HG03521 (cell line): ENCODE measurements around the gene KRT76.

Source experiments
- ATAC-seq: cut with Tn5 transposase; IDR thresholded peaks from one replicate; pipeline ENCODE4 v1.9.1; 2021; ENCODE audit warnings: mild to moderate bottlenecking, moderate library complexity; ENCODE audit not compliant: unreplicated experiment

Gene KRT76

DNA sequence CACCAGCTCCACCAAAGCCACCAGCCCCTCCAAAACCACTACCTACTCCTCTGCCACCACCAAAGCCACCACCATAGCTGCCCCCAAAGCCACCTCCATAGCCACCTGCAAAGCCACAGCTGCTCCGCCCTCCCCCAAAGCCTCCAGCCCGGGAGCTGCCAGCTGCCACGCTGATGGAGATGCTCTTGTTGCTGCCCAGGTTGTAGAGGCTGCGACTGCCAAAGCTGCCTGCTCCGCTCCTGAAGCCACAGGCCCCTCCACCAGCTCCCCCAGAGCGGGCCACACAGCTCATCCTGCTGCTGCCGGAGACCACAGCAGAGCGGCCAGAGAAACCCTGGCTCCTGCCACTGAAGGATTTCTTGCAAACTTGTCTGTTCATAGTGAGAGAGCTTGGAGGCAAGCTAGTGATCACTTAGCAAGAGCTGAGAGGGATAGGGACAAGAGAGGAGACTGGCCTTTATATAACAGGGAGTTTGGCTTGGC lies at the start of gene KRT76:
TSS of gene KRT76 (minus strand) at position 433 of the 483 bp plus-strand sequence. CDS start at position 379, 54 bp downstream.
- ATAC-seq = no peak

DNA sequence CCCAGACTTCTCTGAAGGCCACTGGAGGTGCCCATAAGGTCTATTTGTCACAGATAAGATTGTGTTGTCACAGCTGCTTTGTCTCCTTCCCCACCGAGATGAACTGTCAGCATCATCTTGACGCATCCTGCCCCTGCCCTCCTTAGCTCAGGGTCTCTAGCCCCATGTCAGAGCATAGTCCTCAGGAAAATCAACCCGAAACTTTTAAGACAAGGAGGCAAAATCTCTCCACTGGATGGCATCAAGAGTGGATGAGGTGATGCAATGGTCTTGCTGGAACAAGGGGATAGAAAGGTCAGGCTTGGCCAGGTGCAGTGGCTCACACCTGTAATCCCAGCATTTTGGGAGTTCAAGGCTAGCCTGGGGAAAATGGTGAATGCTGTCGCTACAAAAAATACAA lies 48.8 kb upstream of the KRT76 start:
- ATAC-seq = no peak

DNA sequence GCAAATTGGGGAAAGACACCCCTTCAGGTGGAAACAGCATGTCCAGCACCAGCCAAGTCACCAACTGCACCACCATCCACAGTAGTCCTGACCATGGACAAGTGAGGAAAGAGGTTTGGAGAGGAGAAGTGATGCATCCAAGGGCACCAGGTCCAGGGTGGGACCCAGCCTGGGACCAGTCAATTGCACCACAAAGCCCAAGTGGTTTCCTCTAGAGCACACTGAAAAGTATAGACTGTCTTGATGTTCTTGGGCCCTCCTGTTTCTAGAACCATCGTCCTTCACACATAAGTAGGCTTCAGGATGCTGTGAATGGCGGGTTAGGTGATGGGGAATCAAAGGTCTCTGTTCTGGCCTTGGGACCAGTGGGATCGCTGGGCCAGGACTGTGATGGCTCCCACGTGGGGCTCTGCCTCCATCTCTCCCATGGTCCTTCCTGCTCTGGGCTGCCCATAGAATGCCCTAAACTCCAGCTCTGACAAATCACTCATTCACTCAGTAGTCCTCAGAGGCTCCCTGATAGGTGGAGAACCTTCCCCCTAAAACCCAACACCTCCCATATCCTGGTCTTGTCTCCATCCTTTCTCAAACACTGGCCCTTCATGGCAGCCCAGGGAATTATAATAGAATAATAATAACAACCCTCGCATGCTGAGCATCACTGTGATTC lies 47.7 kb upstream of the KRT76 start:
- ATAC-seq = no peak

DNA sequence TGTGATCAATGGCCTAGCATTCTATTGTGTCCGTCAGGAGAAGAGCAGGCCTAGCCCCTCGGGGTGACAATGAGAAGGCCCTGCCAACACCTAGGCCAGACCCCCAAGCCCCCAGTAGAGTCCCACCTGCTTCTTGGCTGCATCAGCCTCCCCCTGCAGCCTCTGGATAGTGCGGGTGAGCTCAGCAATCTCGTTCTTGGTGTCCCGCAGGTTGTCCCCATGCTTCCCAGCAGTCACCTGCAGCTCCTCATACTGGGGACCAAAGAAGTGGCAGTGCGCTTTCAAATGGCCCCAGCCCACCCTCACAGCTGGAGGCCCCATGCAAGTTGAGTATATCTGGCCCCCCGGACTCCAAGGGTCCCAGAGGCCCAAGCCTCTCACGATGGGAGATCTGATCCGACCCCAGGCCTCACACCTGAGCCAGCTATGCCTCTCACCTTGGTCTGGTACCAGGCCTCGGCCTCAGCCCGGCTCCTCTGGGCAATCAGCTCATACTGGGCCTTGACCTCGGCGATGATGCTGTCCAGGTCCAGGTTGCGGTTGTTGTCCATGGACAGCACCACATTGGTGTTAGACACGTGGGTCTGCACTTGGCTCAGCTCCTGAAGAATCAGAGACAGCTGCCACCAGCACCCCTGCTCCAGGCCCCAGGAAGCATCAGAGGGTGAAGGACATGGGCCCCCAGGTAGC lies 46.8 kb upstream of the KRT76 start:
- no peak for ATAC-seq

DNA sequence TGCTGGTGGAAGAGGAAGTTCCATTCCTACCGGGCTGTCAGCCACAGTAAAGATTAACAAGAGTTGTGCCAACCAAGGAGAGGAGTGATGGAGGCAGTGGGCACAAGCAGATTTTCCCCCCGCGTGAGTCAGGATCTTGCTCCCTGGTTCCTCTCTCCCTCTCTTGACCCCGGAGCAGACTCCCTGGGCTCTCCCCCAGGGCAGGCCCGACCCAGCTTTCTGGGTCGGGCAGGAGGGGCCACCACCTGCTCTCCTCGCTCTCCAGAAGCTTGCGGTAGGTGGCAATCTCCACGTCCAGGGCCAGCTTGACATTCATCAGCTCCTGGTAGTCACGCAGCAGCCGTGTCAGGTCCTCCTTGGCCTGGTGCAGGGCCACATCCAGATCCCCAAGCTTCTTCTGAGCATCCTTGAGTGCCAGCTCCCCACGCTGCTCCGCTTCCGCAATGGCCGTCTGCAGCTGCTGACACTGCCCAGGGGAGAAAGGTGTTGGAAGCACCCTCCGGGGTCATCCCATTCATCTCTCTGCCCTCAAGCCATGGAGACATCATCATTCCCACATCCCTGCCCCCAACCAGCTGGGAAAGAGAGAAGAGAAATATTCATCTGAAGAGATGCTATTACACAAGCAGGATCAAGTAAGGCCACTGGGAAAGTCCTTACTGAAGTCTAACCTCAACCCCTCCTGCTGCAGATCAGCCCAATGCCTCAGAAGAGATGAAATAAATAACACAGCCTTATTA lies 45.8 kb upstream of the KRT76 start:
- no peak for ATAC-seq

DNA sequence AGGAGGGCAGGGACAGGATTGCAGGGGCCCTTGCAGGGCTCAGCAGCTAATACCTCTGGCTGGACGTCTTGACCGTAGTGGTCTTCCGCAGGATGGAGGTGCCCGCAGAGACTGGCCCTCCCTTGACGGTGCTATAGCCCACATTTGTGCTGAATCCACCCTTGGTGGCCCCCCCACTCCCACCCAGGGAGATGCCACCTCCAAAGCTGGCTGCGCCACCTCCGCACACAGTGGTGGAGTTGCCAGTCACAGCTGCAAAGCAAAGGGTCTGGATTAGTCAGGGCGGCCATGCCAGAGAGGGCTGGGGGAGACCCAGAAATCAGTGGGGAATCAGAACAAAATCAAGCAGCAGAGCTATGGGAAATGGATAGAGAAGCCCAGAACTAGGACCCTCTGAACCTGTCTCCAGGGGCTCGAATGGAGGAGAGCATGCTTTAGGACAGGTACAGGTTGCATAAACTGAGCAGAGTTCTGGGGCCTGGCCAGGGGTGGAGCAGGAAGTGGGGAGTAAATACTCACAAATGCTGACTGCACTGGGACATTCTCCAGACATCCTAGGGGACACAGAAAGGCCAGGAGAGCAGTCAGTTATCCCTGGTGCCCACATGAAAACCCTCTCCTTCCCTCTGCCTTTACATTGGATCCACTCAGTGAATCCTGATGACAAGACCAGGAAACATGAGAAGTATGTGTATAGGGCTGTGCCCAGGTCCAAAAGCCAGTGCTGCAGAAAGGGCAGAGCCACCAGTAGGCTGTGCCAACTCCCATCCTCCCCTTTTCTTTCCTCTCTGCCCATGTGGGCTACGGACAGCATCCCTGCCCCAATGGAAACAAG lies 44.9 kb upstream of the KRT76 start:
- ATAC-seq = no peak

DNA sequence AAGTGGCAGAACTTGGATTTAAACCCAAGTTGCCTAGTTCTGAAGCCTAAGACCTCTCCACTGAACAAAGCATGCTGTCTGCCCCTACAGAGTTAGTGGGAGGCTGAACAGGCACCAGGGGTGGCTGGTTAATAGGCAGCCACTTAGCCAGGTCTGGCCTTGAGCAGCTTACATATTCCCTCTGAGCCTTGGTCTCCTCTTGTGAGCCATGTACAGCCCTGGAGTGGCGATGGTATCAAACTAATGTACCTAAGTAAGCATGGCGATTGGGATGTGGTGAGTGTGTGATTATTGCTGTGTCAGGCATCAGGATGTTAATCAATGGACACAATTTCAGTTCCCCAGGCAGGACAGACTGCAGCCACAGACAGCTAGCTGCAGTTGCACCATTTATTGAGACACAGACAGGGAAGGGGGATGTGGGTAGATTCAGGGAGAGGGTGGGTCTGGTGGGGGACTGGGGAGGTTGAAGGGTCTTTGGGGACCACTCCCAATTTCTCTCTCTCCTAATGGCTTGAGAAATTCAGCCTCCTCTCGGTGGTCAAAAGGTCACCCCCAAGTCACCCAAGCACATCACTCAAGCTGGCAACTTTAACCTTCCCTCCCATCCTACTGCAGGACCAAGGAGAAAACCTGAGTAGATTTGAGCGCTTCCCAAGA lies 44.1 kb upstream of the KRT76 start:
- no peak for ATAC-seq

DNA sequence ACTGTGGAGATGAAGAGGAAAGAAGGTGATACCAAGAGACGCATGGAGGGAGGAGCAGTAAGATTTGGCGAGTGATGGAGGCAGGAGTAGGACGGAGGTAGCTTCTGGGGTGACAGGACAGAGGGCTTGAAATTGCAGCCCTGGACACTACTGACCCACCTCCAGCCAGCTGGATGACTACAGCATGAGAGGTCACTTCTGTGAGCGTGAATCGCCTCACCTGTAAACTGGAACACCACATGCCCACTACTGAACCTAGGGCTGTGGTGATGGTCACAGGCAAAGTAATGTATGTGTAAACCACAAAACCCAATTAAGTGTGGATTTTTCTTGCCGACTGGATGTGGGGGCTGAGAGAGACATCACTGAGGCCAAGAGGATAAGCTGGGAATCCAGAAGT lies 43.4 kb upstream of the KRT76 start:
- no peak for ATAC-seq

DNA sequence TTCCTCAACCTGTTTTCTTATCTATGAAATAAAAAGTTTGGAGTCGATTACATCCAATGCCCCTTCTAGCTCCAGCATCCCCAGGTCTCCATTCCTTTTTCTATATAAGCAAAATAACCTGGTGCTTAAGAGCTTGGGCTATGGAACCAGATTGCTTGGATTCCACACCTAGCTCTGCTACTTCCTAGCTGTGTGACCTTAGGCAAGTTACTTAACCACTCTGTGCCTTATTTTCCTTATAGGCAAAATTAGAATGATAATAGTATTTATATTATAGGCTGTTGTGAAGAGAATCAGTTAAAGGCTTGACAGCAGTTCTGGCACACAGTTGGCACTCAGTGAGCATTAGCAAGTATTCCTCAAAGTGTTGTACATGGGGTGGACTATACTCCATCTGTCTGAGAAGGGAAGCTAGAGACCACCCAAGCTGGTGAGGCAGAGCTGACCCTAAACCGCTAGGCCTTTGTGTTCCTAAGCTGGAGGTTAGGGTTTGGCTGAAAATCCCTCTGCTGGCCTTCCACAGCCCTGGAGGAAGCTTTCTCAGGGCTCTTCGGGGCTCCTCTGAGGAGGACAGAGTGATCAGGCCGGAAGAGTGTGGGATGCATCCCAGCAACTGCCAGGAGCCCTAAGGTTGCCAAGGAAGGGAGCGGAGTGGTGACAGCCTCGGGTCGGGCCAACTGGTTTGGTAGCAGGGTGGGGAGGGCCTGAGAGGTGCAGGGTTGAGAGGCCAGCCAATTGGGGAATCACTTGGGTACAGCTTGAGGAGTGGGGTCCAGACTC lies 42.8 kb upstream of the KRT76 start:
- ATAC-seq = no peak

DNA sequence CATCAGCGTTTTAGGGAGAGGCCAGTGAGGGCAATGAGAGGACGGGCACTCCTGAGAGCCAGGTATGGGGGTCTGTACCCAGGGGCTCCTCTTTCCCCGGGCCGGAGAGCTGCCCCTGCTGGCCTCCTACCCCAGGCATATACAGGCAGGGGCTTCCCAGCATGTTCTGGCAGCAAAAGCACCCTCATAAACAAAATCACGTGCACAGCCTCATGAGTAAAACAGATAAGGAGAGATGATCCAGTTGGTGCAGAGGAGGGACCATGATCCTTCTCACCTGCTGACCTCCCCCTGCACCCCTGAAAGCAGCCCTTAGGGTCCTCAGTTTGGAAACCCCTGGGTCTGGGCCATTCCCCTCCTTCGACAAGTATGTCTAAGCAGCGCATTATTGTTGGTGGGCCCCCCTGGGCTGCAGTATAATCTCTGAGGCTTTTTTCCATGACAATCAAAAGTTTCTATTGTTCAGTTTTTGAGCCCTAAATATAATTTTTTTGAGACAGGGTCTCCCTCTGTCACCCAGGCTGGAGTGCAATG lies 41.8 kb upstream of the KRT76 start:
- ATAC-seq = no peak

DNA sequence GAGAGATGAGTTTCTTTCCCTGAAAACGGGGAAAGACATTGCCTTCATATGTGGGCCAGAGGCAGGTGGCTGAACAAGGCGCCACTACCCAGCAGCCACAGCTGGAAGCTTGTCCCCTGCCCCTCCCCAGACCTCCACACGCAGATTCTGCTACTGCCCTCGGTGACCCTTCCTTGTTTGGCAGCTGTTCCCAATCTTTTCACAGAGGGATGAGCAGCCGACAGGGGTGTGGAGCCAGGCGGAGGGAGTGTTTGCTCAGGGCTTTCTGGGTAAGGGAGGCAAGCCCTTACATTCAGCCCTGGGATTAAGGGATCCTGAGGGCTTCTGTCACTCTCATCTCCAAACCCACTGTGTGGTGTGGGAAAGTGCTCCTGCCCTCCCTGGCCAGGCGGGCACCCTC lies 41.2 kb upstream of the KRT76 start:
- ATAC-seq = no peak

DNA sequence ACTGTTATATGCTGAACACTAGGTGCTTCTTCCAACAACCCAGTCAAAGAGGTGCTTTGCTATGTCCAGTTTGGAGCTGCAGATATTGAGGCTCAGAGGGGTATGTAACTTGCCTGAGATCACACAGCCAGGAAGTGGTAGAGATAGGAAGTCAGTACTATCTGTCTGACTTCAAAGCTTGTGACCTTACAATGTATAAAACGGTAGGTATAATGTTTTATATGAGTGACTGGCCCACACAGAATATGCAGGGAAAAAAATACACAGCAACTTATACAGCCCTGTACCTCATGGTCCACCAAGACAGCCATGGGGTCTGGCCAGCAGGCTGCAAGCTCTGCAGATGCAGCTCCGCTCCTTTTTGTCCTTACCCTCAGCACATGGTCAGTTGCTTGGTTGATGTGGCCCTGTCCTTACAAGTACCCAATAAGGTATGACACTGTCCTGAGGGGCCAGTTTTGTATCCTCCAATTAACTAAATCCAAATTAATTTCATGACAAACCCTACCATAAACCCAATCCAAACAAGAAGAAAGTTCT lies 40.6 kb upstream of the KRT76 start:
- ATAC-seq = no peak

DNA sequence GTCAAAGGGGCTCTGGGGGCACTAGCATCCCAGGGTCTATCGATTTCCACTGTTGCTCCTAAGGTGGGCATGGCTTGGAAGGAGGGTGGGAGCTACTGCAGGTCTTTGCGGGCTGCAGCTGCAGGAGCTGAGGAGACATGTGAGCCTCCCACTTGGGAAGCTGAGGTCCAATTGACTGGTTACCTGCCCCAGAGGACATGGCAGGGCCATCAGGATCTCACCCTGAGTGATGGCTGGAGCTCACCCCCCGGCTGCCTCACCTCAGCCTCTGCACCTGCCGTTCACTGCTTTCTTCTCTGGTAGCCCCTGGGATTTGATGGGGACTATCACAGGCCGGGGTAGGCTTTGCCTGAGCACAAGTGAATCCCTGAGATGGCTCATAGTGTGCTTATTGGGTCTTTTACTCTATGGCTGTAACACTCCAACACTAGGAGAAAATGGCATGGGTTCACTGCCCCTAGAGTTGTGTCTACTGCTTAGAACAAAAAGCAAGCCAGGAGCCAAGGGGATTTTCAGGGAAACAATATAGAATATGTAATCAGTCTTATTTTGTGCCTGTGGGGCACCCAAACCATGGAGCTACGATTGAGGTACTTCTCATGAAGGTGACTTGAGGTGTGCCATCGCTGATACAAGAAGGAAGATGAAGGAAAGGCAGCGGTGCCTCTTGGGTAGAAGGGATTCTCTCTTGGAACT lies 40.0 kb upstream of the KRT76 start:
- ATAC-seq = no peak

DNA sequence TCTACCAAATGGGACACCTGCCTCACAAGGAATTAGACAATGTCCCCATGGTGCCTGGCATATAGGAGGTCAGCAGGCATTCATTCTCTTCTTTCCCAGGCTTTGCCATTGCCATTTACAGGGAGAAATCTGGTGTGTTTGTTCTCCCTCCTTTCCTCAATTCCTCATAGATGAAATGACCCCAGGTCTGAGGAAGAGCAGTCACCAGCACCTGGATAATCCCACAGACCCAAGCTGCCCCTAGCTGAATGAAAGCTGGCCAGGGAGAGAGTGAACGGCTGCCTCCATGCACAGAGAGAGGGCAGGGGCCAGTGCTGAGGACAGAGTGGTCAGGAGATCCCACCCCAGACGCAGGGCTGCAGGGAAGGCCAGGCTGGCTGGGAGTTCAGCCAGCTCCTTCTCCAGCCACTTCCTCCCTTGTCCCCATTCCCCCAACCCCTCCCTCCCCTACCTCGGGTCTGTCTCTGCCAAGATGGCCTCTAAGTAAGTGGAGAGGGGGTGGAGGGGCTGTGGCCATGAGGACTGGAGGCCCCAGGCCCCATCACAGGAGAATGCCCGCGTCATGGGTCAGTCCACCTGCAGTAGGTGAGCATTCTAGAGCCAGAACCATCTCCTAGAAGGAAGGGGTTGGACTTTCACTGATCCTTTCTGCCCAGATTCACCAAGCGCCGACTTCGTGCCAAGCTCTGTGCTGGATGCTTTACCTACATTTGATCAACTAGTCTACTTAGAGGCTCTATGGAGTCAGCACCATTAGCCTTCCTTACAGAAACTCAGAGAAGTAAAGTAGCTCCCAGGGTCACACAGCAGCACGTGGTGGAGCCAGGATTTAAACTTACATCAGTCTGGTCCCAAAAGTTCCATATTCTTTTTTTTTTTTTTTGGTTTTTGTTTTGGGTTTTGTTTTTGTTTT lies 38.8 kb upstream of the KRT76 start:
- no peak for ATAC-seq

DNA sequence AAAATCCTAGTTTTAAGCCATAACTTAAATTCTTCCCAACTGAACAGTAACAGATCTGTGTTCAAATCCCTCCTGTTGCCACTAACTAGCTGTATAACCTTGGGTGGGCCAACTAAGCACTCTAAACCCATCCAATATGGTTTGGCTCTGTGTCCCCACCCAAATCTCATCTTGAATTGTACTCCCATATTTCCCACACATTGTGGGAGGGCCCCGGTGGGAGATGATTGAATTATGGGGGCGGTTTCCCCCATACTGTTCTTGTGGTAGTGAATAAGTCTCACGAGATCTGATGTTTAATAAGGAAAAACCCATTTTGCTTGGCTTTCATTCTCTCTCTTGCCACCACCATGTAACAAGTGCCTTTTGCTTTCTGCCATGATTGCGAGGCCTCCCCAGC lies 38.0 kb upstream of the KRT76 start:
- ATAC-seq = no peak

DNA sequence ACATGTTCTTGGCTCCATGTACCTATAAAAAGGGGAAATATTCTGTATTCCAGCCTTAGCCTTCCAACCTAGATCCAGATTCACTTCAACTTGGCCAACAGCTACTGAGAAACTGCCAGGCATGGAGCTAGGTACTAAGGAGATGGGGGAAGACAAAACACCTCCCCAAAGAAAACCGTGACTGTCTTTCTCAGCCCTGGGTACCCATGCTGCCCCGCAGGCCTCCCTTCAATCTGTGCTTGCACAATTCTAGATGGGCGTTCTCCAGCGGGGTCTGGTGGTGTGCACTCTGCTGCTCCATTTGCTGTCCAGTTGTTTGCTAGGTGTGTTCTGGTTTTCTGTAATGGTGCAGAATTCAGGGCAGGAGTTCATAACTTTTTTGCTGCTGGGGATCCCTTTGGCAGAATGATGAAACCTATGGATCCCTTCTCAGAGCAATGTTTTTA lies 37.6 kb upstream of the KRT76 start:
- no peak for ATAC-seq

DNA sequence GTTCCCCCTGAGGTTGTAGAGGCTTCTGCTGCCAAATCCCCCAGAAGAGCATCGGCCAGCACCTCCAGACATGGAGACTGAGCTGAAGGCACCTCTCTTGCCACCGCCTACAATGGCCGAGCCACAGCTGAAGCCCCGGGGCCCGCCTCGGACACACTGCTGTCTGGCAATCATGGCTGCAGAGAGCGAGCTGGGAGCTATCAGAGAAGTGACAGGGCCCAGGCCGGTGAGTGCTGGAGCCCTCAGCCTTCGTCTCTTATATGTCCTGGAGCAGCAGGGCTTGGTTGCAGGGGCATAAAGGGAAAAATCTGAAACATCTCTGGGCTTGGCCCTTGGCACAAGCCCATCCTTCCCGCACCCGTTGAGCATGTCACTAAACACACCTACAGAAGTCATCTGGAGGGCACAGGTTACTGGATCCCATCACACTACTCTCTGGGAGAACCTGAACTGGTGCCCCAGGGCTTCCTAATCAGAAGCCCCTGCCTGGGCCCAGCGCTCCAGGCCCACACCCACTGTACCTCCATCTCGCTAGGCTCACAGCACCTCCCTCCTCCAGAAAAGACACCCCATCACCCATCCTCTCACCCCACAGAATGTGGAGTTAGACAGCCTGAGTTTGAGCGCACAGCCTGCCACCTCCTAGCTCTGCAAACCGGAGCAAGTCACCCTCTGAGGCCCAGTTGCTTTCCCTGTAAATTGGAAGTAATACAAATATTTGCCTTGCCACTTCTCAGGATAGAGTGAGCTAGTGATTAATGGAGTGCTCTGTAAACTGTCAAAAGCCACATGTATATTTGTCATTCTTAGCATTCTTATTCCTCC lies 37.0 kb upstream of the KRT76 start, which contains the start of gene KRT4:
TSS of gene KRT4 (minus strand) at position 232 of the 825 bp plus-strand sequence. CDS start at position 174, 58 bp downstream.
- ATAC-seq = no peak
